Spleen (tissue), 11 donors: ENCODE results near the gene AVPR2. TPM values are rescaled to one million over a fixed set of nuclear protein-coding genes. Genes with fewer than 3 reads are reported as not detected.
A peak's percentile ranks its signal among the peaks of the same experiment; 100 is the strongest.

ENCODE experiments used
- DNase-seq: peaks from one replicate; pipeline ENCODE4 v3.0.0-alpha.2; 2020
- H3K27ac ChIP-seq, 8 donors: fragments of 200-600 bp; sonication (generic) in 7 of 8; 1 replicate in 4 of 8; 2 replicates in 4 of 8; pipeline versions ENCODE4 v1.5.0 to v1.8.0; 2016 to 2021; ENCODE audit warnings: inconsistent platforms in 4 of 8, mild to moderate bottlenecking in 4 of 8, moderate library complexity in 1 of 8
- H3K27me3 ChIP-seq, 7 donors: fragments of 200-600 bp; sonication (generic) in 6 of 7; replicated peaks in 1 of 7; 1 replicate in 4 of 7; 2 replicates in 3 of 7; pipeline versions ENCODE4 v1.5.0 to v1.8.0; 2016 to 2021; ENCODE audit warnings: inconsistent platforms in 3 of 7, mild to moderate bottlenecking in 1 of 7
- H3K36me3 ChIP-seq, 6 donors: fragments of 200-600 bp; sonication (generic) in 5 of 6; 1 replicate in 4 of 6; 2 replicates in 2 of 6; pipeline versions ENCODE4 v1.5.0 to v1.8.0; 2016 to 2021; ENCODE audit warnings: inconsistent platforms in 2 of 6
- H3K4me1 ChIP-seq, 6 donors: fragments of 200-600 bp; sonication (generic) in 5 of 6; 1 replicate in 3 of 6; 2 replicates in 3 of 6; pipeline versions ENCODE4 v1.5.0 to v1.8.0; 2016 to 2021; ENCODE audit warnings: inconsistent platforms in 3 of 6
- H3K4me3 ChIP-seq, 8 donors: fragments of 200-600 bp; sonication (generic) in 7 of 8; 1 replicate in 4 of 8; 2 replicates in 4 of 8; pipeline versions ENCODE4 v1.5.0 to v1.8.0; 2016 to 2021; ENCODE audit warnings: inconsistent platforms in 4 of 8, mild to moderate bottlenecking in 4 of 8, moderate library complexity in 2 of 8
- H3K9me3 ChIP-seq, 8 donors: fragments of 200-600 bp; sonication (generic) in 7 of 8; 1 replicate in 4 of 8; 2 replicates in 4 of 8; pipeline versions ENCODE4 v1.5.0 to v1.8.0; 2016 to 2021; ENCODE audit warnings: inconsistent platforms in 4 of 8
- CTCF ChIP-seq, 11 experiments: fragments of 200-600 bp in 7 of 11; fragments of 450-650 bp in 4 of 11; sonication (generic) in 4 of 11; IDR thresholded peaks in 8 of 11; conservative IDR thresholded peaks in 3 of 11; 1 replicate in 7 of 11; 2 replicates in 4 of 11; pipeline versions ENCODE4 v1.4.0 to v1.8.0; 2016 to 2021; ENCODE audit warnings: antibody characterized with exemption in 11 of 11, inconsistent platforms in 4 of 11, mild to moderate bottlenecking in 1 of 11
- POLR2A ChIP-seq, 3 donors: fragments of 450-650 bp; IDR thresholded peaks; one replicate each; pipeline ENCODE4 v1.5.1; 2017; ENCODE audit warnings: antibody characterized with exemption in 3 of 3, mild to moderate bottlenecking in 1 of 3
- POLR2AphosphoS5 ChIP-seq, 3 donors: sonication (generic); formaldehyde crosslinking; IDR thresholded peaks; one replicate each; pipeline ENCODE4 v1.5.1; 2017; ENCODE audit warnings: antibody characterized with exemption in 3 of 3
- WGBS, 5 donors: extraction: QIAGEN DNeasy Blood & Tissue Kit in 3 of 5; methylation state at CpG; one replicate each; pipeline versions ENCODE4 v1.1.5 to v1.1.7; 2013 to 2018; 5-methylcytosine and 5-hydroxymethylcytosine counted together
- intact Hi-C: fragments of 100-400 bp; cut with DNase I; formaldehyde crosslinking; loops from one replicate; pipeline ENCODE4 v1.15.0; 2023; ENCODE audit warnings: low total_unique reads
- polyA plus RNA-seq, 3 donors: library from polyadenylated mRNA; stranded (reverse); fragments of 200-250 nt; gene quantifications; one replicate each; pipeline ENCODE4 v1.2.1, GENCODE V29; 2013
- total RNA-seq, 7 donors: library from RNA; depleted of rRNA in 3 of 7; stranded (reverse); fragments of >200 nt in 3 of 7; fragmentation: NEBNext Ultra II Directional in 4 of 7; extraction: Animal tissue kit (Norgen Biotek cat#: 25700) in 4 of 7; gene quantifications; one replicate each; pipeline versions ENCODE4 v1.1.0 to v1.2.1, GENCODE V29; 2016 to 2021
- donor health status: healthy with polysubstance abuse.
- donor health status: DM: no; HTN: no; CAD: no; lungs with moderate emphysema.
- donor health status: DM: no; HTN: no; CAD: no.
- donor health status: Bipolar disorder and iron deficiency.
- donor health status: healthy.
- donor health status: DM: no; HTN: no; CAD: no.
- donor health status: DM: yes; HTN: yes; CAD: no.

The AVPR2 gene
- total and polyA plus RNA-seq, 10 donors, result 0.22 to 0.77 (median 0.39) TPM; not detected in 6

GRCh38 chrX:153906126-153906917 lies 1.8 kb downstream of the AVPR2 start:
- intact Hi-C loops, result no loop called here
- Histone ChIP-seq H3K4me3 (no peak overlapping the region), H3K9me3 (no peaks in the 10 kb centered on the region), H3K36me3 (peaks cover 0 to 46% (median 19%) of the 10 kb centered on the region in 6 donors), H3K4me1 (peaks cover 6 to 56% (median 39%) of the 10 kb centered on the region in 6 donors), H3K27me3 (peaks cover 0 to 11% (median 0%) of the 10 kb centered on the region in 7 donors), H3K27ac (peak overlapping the region in 3 of 8 donors; percentile 28 to 54 (median 48))
- peak; percentile 76 for DNase-seq
- 40 to 83% (median 63%) methylated on average over 1 to 27 of the region's 27 CpGs for WGBS, 5 donors
- peak; percentile 6 to 40 (median 36) for TF ChIP-seq POLR2AphosphoS5 (IDR thresholded peaks at IDR 0.05)
- no peak for TF ChIP-seq POLR2A (IDR thresholded peaks at IDR 0.05)

GRCh38 chrX:153907456-153907855 lies 3.0 kb downstream of the AVPR2 start:
- intact Hi-C loops, result no loop called here
- DNase-seq, result no peak
- Histone ChIP-seq H3K27ac (no peak overlapping the region), H3K4me1 (peaks cover 6 to 44% (median 29%) of the 10 kb centered on the region in 6 donors), H3K27me3 (peaks cover 0 to 13% (median 0%) of the 10 kb centered on the region in 7 donors), H3K4me3 (no peak overlapping the region), H3K9me3 (no peaks in the 10 kb centered on the region), H3K36me3 (peaks cover 0 to 58% (median 20%) of the 10 kb centered on the region in 6 donors)
- WGBS, 5 donors, result 77 to 87% (median 85%) methylated on average over 3 to 12 of the region's 12 CpGs
- no peak for TF ChIP-seq POLR2A (IDR thresholded peaks at IDR 0.05)
- TF ChIP-seq POLR2AphosphoS5 (IDR thresholded peaks at IDR 0.05), result peak in 1 of 3 donors; percentile 60
- TF ChIP-seq CTCF (IDR thresholded peaks at IDR 0.05 in 8 of 11, conservative IDR thresholded peaks at IDR 0.05 in 3 of 11), result no peak

DNA sequence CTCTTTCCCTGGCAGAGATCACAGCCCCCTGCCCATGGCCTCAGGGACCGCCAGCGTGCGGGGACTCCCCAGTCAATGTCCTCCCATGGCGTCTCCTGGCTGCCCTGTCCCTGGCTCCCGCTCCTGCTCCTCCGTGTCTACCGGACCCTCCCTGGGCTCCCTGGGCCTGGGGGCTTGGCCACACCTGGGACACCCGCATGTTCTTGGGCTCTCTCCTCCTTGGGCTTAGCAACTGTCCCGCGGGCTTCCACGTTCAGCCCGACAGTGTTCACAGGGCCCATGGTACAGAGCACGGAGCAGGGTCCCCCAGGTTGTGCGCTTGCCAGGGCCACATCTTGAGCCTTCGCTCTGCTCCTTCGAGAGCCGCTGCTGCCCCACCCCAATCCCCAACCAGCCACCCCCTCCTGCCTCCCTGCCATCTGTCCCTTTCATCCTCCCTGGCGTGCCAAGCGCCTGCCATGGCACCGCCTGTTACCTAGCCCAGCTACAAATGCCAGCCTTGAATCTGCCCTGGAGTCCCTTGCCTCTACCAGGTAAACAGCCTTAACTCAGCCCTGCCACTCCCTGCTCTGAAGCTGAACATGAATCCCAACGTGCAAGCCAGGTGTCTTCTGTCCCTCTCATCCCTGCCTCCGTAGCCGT lies 3.9 kb downstream of the AVPR2 start:
- no peak for DNase-seq
- peaks cover 0 to 66% (median 29%) of the 10 kb centered on the region in 6 donors for H3K36me3 ChIP-seq
- peaks cover 0 to 22% (median 0%) of the 10 kb centered on the region in 7 donors for H3K27me3 ChIP-seq

More for the DNA sequence above, 3.9 kb downstream of the AVPR2 start:
- TF ChIP-seq POLR2AphosphoS5 (IDR thresholded peaks at IDR 0.05) (peak in 1 of 3 donors; percentile 2), CTCF (IDR thresholded peaks at IDR 0.05 in 8 of 11, conservative IDR thresholded peaks at IDR 0.05 in 3 of 11) (no peak)
- H3K9me3 ChIP-seq, result no peaks in the 10 kb centered on the region
- 89 to 98% (median 92%) methylated on average over 6 to 23 of the region's 23 CpGs for WGBS, 5 donors
- intact Hi-C loops, result no loop called here
- H3K4me1 ChIP-seq, result peaks cover 6 to 36% (median 20%) of the 10 kb centered on the region in 6 donors
- H3K27ac ChIP-seq, result no peak overlapping the region
- no peak overlapping the region for H3K4me3 ChIP-seq
